Heart left ventricle (tissue), 13 donors: ENCODE data around the gene ANKRD28.

Experiments used
- POLR2A ChIP-seq, 2 donors: fragments of 450-650 bp; IDR thresholded peaks; one replicate each; pipeline ENCODE4 v1.6.1; 2017; ENCODE audit warnings: antibody characterized with exemption in 2 of 2, mild to moderate bottlenecking in 2 of 2, moderate library complexity in 2 of 2
- TF ChIP-seq, protein P1 (sequence below), 12 donors: fragments of 200-600 bp; sonication (generic) in 4 of 12; IDR thresholded peaks; one replicate each; pipeline versions ENCODE4 v1.5.0 to v1.8.0; 2018 to 2022; ENCODE audit warnings: antibody characterized with exemption in 12 of 12, mild to moderate bottlenecking in 5 of 12
- donor health status: ischemic (EF 13 %, LVEDD 7.1; RV severe dilation, severe dysfunction).
- donor health status: DM: no; HTN: yes; CAD: no.
- donor health status: DM: no; HTN: no; CAD: no.
- donor health status: ischemic (EF 25% LVEDD 6.9; RV normal size, moderate dysfunction).
- donor health status: ischemic (EF 25% LVEDD 5.7; RV mildly dilated, moderate dysfunction).
- donor health status: ischemic (EF 35%, LVEDD 5.7; RV mildly dilated, moderate dysfunction).
- donor health status: nonischemic (EF 11% LVEDD 7.7; RV severe dilation, severe dysfunction).
- donor health status: DM: yes; HTN: yes; CAD: no.
- donor health status: PGD.
- donor health status: ischemic (EF 29% LVEDD 5.4; RV normal size, mild dysfunction).
- donor health status: nonischemic (EF 23%, LVEDD 6.1; RV moderate dilation, normal function).

DNA sequence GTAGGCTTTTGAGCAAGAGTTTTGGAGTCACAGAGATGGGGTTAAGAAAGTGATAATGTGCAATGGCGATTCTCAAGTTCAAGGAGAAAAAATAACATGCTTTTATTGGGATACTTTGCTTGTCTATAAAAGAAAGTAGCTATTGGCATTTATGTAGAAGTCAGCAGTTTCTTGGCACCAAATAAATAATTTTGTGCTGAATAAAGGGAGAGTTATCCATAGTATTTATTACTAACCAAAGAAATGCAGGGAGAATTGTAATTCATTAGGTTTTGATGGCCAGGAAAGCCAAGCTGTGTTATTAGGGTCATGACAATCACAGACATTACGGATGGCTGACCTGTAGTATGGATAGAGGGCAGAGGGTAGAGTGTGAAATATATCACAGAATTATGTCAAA is 163.1 kb downstream of the ANKRD28 start:
- TF ChIP-seq, protein P1, sequence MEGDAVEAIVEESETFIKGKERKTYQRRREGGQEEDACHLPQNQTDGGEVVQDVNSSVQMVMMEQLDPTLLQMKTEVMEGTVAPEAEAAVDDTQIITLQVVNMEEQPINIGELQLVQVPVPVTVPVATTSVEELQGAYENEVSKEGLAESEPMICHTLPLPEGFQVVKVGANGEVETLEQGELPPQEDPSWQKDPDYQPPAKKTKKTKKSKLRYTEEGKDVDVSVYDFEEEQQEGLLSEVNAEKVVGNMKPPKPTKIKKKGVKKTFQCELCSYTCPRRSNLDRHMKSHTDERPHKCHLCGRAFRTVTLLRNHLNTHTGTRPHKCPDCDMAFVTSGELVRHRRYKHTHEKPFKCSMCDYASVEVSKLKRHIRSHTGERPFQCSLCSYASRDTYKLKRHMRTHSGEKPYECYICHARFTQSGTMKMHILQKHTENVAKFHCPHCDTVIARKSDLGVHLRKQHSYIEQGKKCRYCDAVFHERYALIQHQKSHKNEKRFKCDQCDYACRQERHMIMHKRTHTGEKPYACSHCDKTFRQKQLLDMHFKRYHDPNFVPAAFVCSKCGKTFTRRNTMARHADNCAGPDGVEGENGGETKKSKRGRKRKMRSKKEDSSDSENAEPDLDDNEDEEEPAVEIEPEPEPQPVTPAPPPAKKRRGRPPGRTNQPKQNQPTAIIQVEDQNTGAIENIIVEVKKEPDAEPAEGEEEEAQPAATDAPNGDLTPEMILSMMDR (IDR thresholded peaks at IDR 0.05): no peak
- TF ChIP-seq POLR2A (IDR thresholded peaks at IDR 0.05): no peak
